GM18499 (cell line): ENCODE results near the gene SAFB2.

Experiments used
- ATAC-seq: cut with Tn5 transposase; IDR thresholded peaks from one replicate; pipeline ENCODE4 v1.9.1; 2021; ENCODE audit warnings: moderate number of reproducible peaks; ENCODE audit not compliant: insufficient read depth, unreplicated experiment

Gene SAFB2

GRCh38 chr19:5635427-5635826 lies 12.9 kb upstream of the SAFB2 start:
- no peak for ATAC-seq

GRCh38 chr19:5632657-5633056 lies 10.1 kb upstream of the SAFB2 start:
- no peak for ATAC-seq

- no peak for ATAC-seq
These were observed 9.7 kb upstream of the SAFB2 start for GRCh38 chr19:5632241-5632612.

- no peak for ATAC-seq
These were observed 9.1 kb upstream of the SAFB2 start for GRCh38 chr19:5631567-5632240.

- ATAC-seq = no peak
These were observed 6.4 kb upstream of the SAFB2 start for GRCh38 chr19:5628919-5629481.

GRCh38 chr19:5628461-5628860 lies 5.9 kb upstream of the SAFB2 start:
- no peak for ATAC-seq

GRCh38 chr19:5627395-5627904 lies 4.9 kb upstream of the SAFB2 start:
- no peak for ATAC-seq

- ATAC-seq = no peak
These were observed 3.1 kb upstream of the SAFB2 start for GRCh38 chr19:5625641-5626040.

- ATAC-seq = no peak
These were observed 2.2 kb upstream of the SAFB2 start for GRCh38 chr19:5624741-5625278.

GRCh38 chr19:5624018-5624663 lies 1.6 kb upstream of the SAFB2 start:
- ATAC-seq = no peak

GRCh38 chr19:5623397-5624017 lies 931 bp upstream of the SAFB2 start:
- ATAC-seq = no peak

- ATAC-seq = no peak
These were observed 571 bp downstream of the SAFB2 start for GRCh38 chr19:5621945-5622464.

- no peak for ATAC-seq
These were observed 1.1 kb downstream of the SAFB2 start for GRCh38 chr19:5621311-5621944.

GRCh38 chr19:5619946-5620345 lies 2.6 kb downstream of the SAFB2 start:
- no peak for ATAC-seq

GRCh38 chr19:5618591-5618990 lies 4.0 kb downstream of the SAFB2 start:
- no peak for ATAC-seq

- ATAC-seq = no peak
These were observed 5.5 kb downstream of the SAFB2 start for GRCh38 chr19:5617080-5617479.

- ATAC-seq = no peak
These were observed 6.7 kb downstream of the SAFB2 start for GRCh38 chr19:5615756-5616327.

GRCh38 chr19:5612891-5613865 lies 9.4 kb downstream of the SAFB2 start:
- no peak for ATAC-seq
